ENCODE measurements around the gene SLC50A1. TPM values are rescaled to one million over a fixed set of nuclear protein-coding genes. Genes with fewer than 3 reads are reported as not detected.

Gene SLC50A1
- total and polyA plus RNA-seq, 2 of the 8 experiments (the other 6 are each of a cell fraction or from before 2014, with no cell fraction given): 36.5 to 90.8 TPM

- DNase-seq (ENCODE audit: low read depth in 1 of 2, low spot score in 2 of 2): no peak
- Histone ChIP-seq H3K4me2 (ENCODE audit: insufficient read depth in 1 of 2, low read depth in 2 of 2, low read length in 2 of 2) (peak overlapping the region; percentile 94 to 97), H3K27ac (ENCODE audit: low read depth, low read length) (no peak overlapping the region)
- TF ChIP-seq TBP (IDR thresholded peaks at IDR 0.05; ENCODE audit: low read depth, low read length): no peak
- no peak for TF ChIP-seq TAF1 (IDR thresholded peaks at IDR 0.05; ENCODE audit: low read depth, low read length)
- TF ChIP-seq GABPA (IDR thresholded peaks at IDR 0.05; ENCODE audit: borderline replicate concordance, insufficient read depth, low read length): no peak
- no peak for TF ChIP-seq POU5F1 (IDR thresholded peaks at IDR 0.05; ENCODE audit: low read depth, low read length)
- 0 out of 2 replicates have a peak, but pooled peaks have one; percentile 1 for TF ChIP-seq SUZ12 (IDR thresholded peaks at IDR 0.05; ENCODE audit: low read length)
- no peak for TF ChIP-seq USF2 (IDR thresholded peaks at IDR 0.05; ENCODE audit: low read length)
- TF ChIP-seq RNF2 (IDR thresholded peaks at IDR 0.05; ENCODE audit: borderline replicate concordance, low read depth, low read length, missing control alignments, poor library complexity, severe bottlenecking): no peak
- no peak for TF ChIP-seq SIN3A (conservative IDR thresholded peaks at IDR 0.05 in 1 of 2, IDR thresholded peaks at IDR 0.05 in 1 of 2; ENCODE audit: low read depth in 1 of 2, low read length in 2 of 2)
- no peak for TF ChIP-seq JUN (IDR thresholded peaks at IDR 0.05; ENCODE audit: low read depth, low read length)
- TF ChIP-seq BRCA1 (IDR thresholded peaks at IDR 0.05; ENCODE audit: low read depth, low read length): no peak
Observed at GRCh38 chr1:155130272-155131006, 5.2 kb upstream of the SLC50A1 start.

More at GRCh38 chr1:155130272-155131006, 5.2 kb upstream of the SLC50A1 start:
- Histone ChIP-seq H4K5ac (ENCODE audit: insufficient read length, low read depth, low read length) (peak overlapping the region; percentile 49), H2BK12ac (ENCODE audit: low read depth, low read length) (peak overlapping the region; percentile 96; the same call in 1 of the 2 replicates), H3K23me2 (ENCODE audit: low read depth, low read length) (peaks cover 33% of the 10 kb centered on the region), H3K14ac (ENCODE audit: insufficient read length) (no peak overlapping the region), H3K23ac (ENCODE audit: insufficient read length) (no peak overlapping the region), H3K4me3 (ENCODE audit: extremely low read depth in 1 of 4, insufficient read depth in 2 of 4, low read depth in 3 of 4, low read length in 4 of 4) (peak overlapping the region; percentile 7 to 62 (median 14); a peak in 5 of 8 replicates), H2AFZ (ENCODE audit: low read length) (no peak overlapping the region), H4K20me1 (replicated peaks in 1 of 2; ENCODE audit: control insufficient read depth in 1 of 2, insufficient read depth in 2 of 2, low read length in 2 of 2) (no peaks in the 10 kb centered on the region), H3K79me1 (ENCODE audit: low read depth, low read length) (no peaks in the 10 kb centered on the region), H2AK5ac (ENCODE audit: low read depth, low read length) (no peak overlapping the region), H3K36me3 (ENCODE audit: control insufficient read depth in 2 of 4, insufficient read depth in 4 of 4, low read length in 3 of 4) (peaks cover 0 to 4% (median under 1%) of the 10 kb centered on the region in 4 experiments; a peak in 2 of 8 replicates), H4K8ac (ENCODE audit: extremely low read depth, insufficient read depth, low read length) (peak overlapping the region; percentile 53), H2BK5ac (ENCODE audit: low read depth, low read length) (0 out of 2 replicates have a peak overlapping the region, but pooled peaks have one; percentile 85), H3K79me2 (ENCODE audit: control insufficient read depth in 1 of 2, insufficient read depth in 2 of 2, low read length in 2 of 2) (no peaks in the 10 kb centered on the region), H3K4ac (replicated peaks; ENCODE audit: insufficient read length, low read depth, low read length) (peak overlapping the region; percentile 46), H3K9ac (replicated peaks in 1 of 4; ENCODE audit: extremely low read depth in 1 of 4, low read depth in 3 of 4, low read length in 3 of 4) (peak overlapping the region in 1 of 4 experiments; percentile 4; a peak in 3 of 7 replicates), H3K18ac (ENCODE audit: extremely low read depth, low read length) (no peak overlapping the region), H3K9me3 (ENCODE audit: insufficient read depth in 2 of 2, low read depth in 1 of 2, low read length in 1 of 2) (no peaks in the 10 kb centered on the region), H2BK20ac (ENCODE audit: low read length) (no peak overlapping the region), H3K56ac (replicated peaks; ENCODE audit: insufficient read length, low read depth, low read length) (no peak overlapping the region), H2BK120ac (replicated peaks; ENCODE audit: low read depth, low read length) (peak overlapping the region; percentile 31), H4K91ac (replicated peaks; ENCODE audit: insufficient read length, low read length) (peak overlapping the region; percentile 75), H3K27me3 (replicated peaks in 1 of 4; ENCODE audit: control insufficient read depth in 3 of 4, extremely low read depth in 1 of 4, insufficient read depth in 3 of 4, low read length in 3 of 4) (peaks cover 25 to 37% (median 32%) of the 10 kb centered on the region in 4 experiments), H3K4me1 (replicated peaks in 1 of 4; ENCODE audit: control insufficient read depth in 3 of 4, insufficient read depth in 4 of 4, low read length in 3 of 4) (peaks cover 16 to 60% (median 33%) of the 10 kb centered on the region in 4 experiments), H2BK15ac (ENCODE audit: low read length) (no peak overlapping the region)
- ChIA-PET CTCF (ENCODE audit: partially characterized antibody) (interaction anchor here (0.8 to 14.2 kb wide), 9 partner anchors 13 to 74 kb away, joined by 3 to 187 read pairs (median 5); partner anchors contain the start of genes KRTCAP2 and TRIM46), POLR2A (ENCODE audit: partially characterized antibody) (interaction anchor here (0.9 to 3.1 kb wide), 13 partner anchors 8 to 126 kb away, joined by 3 to 24 read pairs (median 4); partner anchors contain the start of genes ADAM15, EFNA3, KRTCAP2 and TRIM46)
- 34% methylated on average over 6 of the region's 6 CpGs; no CpG with 5 or more reads in 1 of the 2 experiments for WGBS, 2 experiments (ENCODE audit: extremely low coverage in 1 of 2, insufficient coverage in 1 of 2, insufficient read length in 1 of 2, insufficient replicate concordance in 2 of 2, low coverage in 1 of 2, low lambda C conversion rate in 2 of 2, missing lambda C conversion rate in 1 of 2)
- FAIRE-seq: no peak
